GM20000 (cell line): ENCODE data around the gene GPRIN3.

Experiments used
- DNase-seq: peaks from one replicate; pipeline ENCODE4 v3.0.0; 2012; ENCODE audit warnings: low spot score
- CTCF ChIP-seq: IDR thresholded peaks from 2 replicates; pipeline ENCODE4 v1.5.1; 2012; ENCODE audit warnings: mild to moderate bottlenecking, control low read depth; ENCODE audit errors: extremely low read depth, missing control alignments

GPRIN3 gene

GRCh38 chr4:89218587-89218986 is 89.0 kb downstream of the GPRIN3 start:
- no peak for DNase-seq
- no peak for TF ChIP-seq CTCF

- no peak for TF ChIP-seq CTCF
Observed at GRCh38 chr4:89217604-89218003, 90.0 kb downstream of the GPRIN3 start.

GRCh38 chr4:89216866-89217265 is 90.7 kb downstream of the GPRIN3 start:
- no peak for TF ChIP-seq CTCF
- DNase-seq, result no peak

More at GRCh38 chr4:89217604-89218003, 90.0 kb downstream of the GPRIN3 start:
- DNase-seq, result no peak

- DNase-seq, result no peak
- TF ChIP-seq CTCF, result no peak
Observed at GRCh38 chr4:89216422-89216821, 91.2 kb downstream of the GPRIN3 start.

- DNase-seq, result no peak
- no peak for TF ChIP-seq CTCF
Observed at GRCh38 chr4:89215736-89216135, 91.9 kb downstream of the GPRIN3 start.

GRCh38 chr4:89214308-89214707 is 93.3 kb downstream of the GPRIN3 start:
- TF ChIP-seq CTCF, result no peak
- no peak for DNase-seq

- no peak for DNase-seq
- TF ChIP-seq CTCF, result no peak
Observed at GRCh38 chr4:89213382-89213701, 94.3 kb downstream of the GPRIN3 start.
